NCI-H510A treated with DMSO at 0.1 percent for 48 hours (cell line): Measurements from ENCODE around the gene RAB34.

Experiments
- DNase-seq: peaks from one replicate; lab custom pipeline; 2025; lab: John Stamatoyannopoulos, UW

The RAB34 gene

GRCh38 chr17:28684963-28685362, 32.7 kb downstream of the RAB34 start:
- DNase-seq = no peak

DNA sequence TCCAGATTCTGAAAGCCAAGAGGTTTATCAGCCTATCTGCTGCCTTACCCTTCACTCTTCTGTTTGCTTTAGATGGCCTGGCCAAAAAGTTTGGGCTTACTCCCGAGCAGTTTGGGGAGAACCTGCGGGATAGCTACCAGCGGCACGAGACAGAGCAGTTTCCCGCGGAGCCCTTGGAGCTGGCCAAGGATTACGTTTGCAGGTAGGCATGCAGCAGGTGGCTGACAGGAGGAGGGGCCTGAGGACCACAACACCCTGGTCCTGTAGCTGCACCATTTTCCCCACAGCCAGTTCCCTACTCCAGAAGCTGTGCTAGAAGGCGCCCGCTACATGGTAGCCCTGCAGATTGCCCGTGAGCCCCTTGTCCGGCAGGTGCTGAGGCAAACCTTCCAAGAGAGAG, 35.0 kb downstream of the RAB34 start:
- no peak for DNase-seq

DNA sequence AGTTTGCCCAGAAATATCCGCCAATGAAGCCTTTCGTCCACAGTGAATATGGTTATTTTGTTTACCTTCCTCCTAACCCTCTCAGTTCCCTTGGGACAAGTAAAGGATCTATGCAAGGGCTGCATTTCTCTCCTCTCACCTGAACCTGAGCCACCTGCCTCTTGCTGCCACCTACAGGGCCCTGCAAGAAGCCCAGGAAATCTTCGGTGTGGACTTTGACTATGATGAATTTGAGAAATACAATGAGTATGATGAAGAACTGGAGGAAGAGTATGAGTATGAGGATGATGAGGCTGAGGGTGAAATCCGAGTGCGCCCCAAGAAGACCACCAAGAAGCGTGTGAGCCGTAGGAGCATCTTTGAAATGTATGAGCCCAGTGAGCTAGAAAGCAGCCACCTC, 41.7 kb downstream of the RAB34 start:
- peak; percentile 13 for DNase-seq

GRCh38 chr17:28675490-28675889, 42.2 kb downstream of the RAB34 start:
- no peak for DNase-seq

- DNase-seq = no peak
These were observed 47.8 kb downstream of the RAB34 start for GRCh38 chr17:28669918-28670317.

DNA sequence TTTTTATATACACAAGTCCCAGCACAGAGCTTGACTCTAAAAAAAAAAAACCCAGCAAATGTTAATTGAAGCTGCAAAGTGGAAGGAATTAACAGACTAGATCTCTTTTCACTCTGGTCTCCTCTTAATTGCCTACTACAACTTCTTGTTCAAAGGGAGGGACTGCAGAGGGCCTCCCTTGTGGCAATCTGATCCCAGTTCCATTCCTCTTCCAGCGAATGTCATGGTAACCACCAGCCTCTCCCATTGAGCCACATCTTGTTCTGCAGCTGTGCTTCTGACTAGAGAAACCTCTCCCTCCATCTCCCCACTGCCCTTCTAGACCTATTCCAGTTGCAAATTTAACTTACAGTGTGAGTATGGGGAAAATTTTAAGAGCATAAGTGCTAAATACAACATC, 49.8 kb downstream of the RAB34 start:
- DNase-seq = no peak

GRCh38 chr17:28665994-28666393, 51.7 kb downstream of the RAB34 start:
- no peak for DNase-seq
